BJ (cell line): ENCODE results near the gene SLC35F6. TPM values are rescaled to one million over a fixed set of nuclear protein-coding genes. Genes with fewer than 3 reads are reported as not detected.

Source experiments
- CTCF ChIA-PET: fragments of 350-600 bp; formaldehyde crosslinking; extraction: SDS; loops from one replicate; lab custom pipeline; 2021; ENCODE audit warnings: antibody characterized with exemption, inconsistent platforms; lab: Yijun Ruan, JAX
- POLR2A ChIA-PET: fragments of 300-600 bp; sonication (Branson Sonifier 250); formaldehyde crosslinking; extraction: SDS; loops from one replicate; lab custom pipeline; 2021; ENCODE audit warnings: antibody characterized with exemption; lab: Charles Lee
- DNase-seq: peaks from one replicate; pipeline ENCODE4 v3.0.0-alpha.2; 2011; ENCODE audit warnings: low read depth
- H3K27me3 ChIP-seq: 2 replicates; pipeline ENCODE4 v1.6.0; 2011; ENCODE audit warnings: low read length; ENCODE audit not compliant: control insufficient read depth, insufficient read depth
- H3K36me3 ChIP-seq: 2 replicates; pipeline ENCODE4 v1.5.1; 2011; ENCODE audit warnings: low read length; ENCODE audit not compliant: control insufficient read depth, insufficient read depth
- H3K4me3 ChIP-seq: 2 replicates; pipeline ENCODE4 v1.5.1; 2011; ENCODE audit warnings: low read depth, mild to moderate bottlenecking, control low read depth, low read length
- CTCF ChIP-seq: IDR thresholded peaks from 2 replicates; pipeline ENCODE4 v1.5.1; 2011; ENCODE audit warnings: low read depth, mild to moderate bottlenecking, control low read depth, inconsistent platforms, low read length, moderate library complexity; ENCODE audit not compliant: insufficient read depth
- polyA plus RNA-seq: library from polyadenylated mRNA; depleted of rRNA; stranded (reverse); fragments of >200 nt; gene quantifications from 2 replicates; pipeline ENCODE4 v1.2.3, GENCODE V29; 2011

Gene SLC35F6
- polyA plus RNA-seq, 1 experiment: 37.1 TPM

- no peak for DNase-seq
- CTCF ChIA-PET: interaction anchor here (1.1 to 1.6 kb wide), 4 partner anchors 10 to 120 kb away, joined by 3 to 8 read pairs (median 3); no protein-coding TSS in a partner anchor
- Histone ChIP-seq H3K27me3 (peaks cover 4% of the 10 kb centered on the region; the same call in 1 of the 2 replicates), H3K4me3 (no peak overlapping the region), H3K36me3 (no peaks in the 10 kb centered on the region)
- POLR2A ChIA-PET: no interaction called here
- TF ChIP-seq CTCF: no peak
These were observed 38.6 kb upstream of the SLC35F6 start for GRCh38 chr2:26725521-26725820.

DNA sequence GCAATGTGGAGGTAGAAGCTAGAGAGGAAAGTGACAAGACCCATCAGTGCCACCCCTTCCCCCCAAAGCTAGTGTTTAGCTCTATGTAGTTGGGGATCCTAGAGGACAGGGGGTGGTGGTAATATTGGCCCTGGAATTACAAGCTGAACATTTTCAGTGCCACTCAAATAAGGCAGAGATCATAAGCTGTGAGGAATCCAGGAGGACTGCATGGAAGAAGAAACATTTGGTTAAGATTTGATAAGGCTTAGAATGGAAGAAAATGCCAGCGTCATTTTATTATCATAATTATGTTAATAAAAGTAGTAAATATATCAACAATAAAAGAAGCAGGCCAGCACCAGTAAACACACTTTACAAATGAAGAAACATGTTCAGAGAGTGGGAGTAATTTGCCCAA lies 37.9 kb upstream of the SLC35F6 start:
- Histone ChIP-seq H3K36me3 (no peaks in the 10 kb centered on the region), H3K27me3 (peaks cover 4% of the 10 kb centered on the region; the same call in 1 of the 2 replicates), H3K4me3 (no peak overlapping the region)
- CTCF ChIA-PET: interaction anchor here (1.1 to 1.6 kb wide), 2 partner anchors 18 to 121 kb away, joined by 3 to 8 read pairs; no protein-coding TSS in a partner anchor
- DNase-seq: no peak
- no peak for TF ChIP-seq CTCF
- POLR2A ChIA-PET: no interaction called here

DNA sequence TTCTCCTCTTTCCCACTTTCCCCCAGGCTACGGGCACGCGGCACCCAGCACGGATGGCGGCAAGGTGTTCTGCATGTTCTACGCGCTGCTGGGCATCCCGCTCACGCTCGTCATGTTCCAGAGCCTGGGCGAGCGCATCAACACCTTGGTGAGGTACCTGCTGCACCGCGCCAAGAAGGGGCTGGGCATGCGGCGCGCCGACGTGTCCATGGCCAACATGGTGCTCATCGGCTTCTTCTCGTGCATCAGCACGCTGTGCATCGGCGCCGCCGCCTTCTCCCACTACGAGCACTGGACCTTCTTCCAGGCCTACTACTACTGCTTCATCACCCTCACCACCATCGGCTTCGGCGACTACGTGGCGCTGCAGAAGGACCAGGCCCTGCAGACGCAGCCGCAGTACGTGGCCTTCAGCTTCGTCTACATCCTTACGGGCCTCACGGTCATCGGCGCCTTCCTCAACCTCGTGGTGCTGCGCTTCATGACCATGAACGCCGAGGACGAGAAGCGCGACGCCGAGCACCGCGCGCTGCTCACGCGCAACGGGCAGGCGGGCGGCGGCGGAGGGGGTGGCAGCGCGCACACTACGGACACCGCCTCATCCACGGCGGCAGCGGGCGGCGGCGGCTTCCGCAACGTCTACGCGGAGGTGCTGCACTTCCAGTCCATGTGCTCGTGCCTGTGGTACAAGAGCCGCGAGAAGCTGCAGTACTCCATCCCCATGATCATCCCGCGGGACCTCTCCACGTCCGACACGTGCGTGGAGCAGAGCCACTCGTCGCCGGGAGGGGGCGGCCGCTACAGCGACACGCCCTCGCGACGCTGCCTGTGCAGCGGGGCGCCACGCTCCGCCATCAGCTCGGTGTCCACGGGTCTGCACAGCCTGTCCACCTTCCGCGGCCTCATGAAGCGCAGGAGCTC lies 36.2 kb upstream of the SLC35F6 start:
- Histone ChIP-seq H3K4me3 (no peak overlapping the region), H3K27me3 (peaks cover 4% of the 10 kb centered on the region), H3K36me3 (no peaks in the 10 kb centered on the region)
- ChIA-PET CTCF (interaction anchor here (1.7 to 6.4 kb wide), 2 partner anchors 14 to 18 kb away, joined by 3 to 30 read pairs; no protein-coding TSS in a partner anchor), POLR2A (no interaction called here)
- DNase-seq: no peak
- TF ChIP-seq CTCF: peak; percentile 38

DNA sequence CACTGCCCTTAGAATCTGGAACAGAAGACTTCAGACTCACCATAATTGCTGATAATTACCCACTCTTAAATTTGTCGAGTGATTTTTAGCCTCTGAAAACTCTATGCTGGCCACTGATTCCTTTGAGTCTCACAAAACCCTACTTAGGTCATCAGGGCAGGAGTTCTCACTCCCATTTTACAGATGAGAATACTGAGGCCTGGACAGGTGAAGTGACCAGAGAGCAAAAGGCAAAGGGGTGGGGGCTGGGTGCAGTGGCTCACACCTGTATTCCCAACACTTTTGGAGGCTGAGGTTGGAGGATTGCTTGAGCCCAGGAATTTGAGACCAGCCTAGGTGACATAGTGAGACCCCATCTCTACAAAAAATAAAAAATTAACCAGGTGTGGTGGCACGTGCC lies 34.8 kb upstream of the SLC35F6 start:
- Histone ChIP-seq H3K36me3 (no peaks in the 10 kb centered on the region), H3K4me3 (no peak overlapping the region), H3K27me3 (peaks cover 4% of the 10 kb centered on the region)
- ChIA-PET CTCF (interaction anchor here (1.7 to 6.4 kb wide), 2 partner anchors 13 to 17 kb away, joined by 3 to 30 read pairs; no protein-coding TSS in a partner anchor), POLR2A (no interaction called here)
- no peak for DNase-seq
- TF ChIP-seq CTCF: no peak

DNA sequence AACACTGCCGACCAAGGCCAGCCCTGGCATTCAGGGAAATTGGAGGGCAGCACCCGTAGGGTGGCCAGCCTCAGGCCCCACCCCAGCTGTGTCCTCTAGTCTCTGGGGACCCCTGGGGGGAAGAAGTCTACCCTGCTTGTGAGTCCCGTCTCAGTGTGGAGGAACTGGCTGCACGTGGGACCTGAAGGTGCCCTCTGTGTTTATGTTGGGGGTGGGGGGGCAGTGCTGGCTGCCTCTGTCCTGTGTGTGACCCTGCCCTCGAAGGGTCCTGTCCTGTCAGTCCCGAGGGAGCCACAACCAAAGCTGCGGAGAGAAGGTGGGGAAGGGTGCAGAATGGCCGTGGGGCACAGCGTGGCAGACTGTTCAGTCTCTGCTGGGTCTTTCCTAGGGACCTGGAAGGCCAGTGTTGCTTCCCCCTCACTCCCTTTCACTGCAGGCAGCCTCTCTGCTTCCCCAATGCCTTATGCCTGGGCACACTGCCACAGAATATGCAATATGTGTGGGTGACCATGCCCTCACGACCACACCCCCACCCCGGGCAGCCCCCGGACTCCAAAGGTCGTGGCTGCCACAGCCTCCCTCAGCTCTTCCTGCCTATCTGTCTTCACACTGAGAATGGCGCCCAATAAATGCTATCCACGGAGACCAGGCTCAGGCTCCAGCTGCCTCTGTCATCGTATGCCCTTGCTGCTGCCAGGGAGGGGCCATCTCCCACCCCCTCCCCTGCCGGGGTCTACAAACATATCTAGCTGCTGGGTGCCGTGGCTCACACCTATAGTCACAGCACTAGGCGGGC lies 33.3 kb upstream of the SLC35F6 start:
- DNase-seq: no peak
- H3K27me3 ChIP-seq: peaks cover 4% of the 10 kb centered on the region
- no peak overlapping the region for H3K4me3 ChIP-seq
- ChIA-PET CTCF (interaction anchor here (1.4 to 6.4 kb wide), 2 partner anchors 11 to 15 kb away, joined by 3 to 30 read pairs; no protein-coding TSS in a partner anchor), POLR2A (no interaction called here)
- H3K36me3 ChIP-seq: no peaks in the 10 kb centered on the region
- no peak for TF ChIP-seq CTCF
